Cardiac ventricle fibroblast (primary cell): ENCODE measurements around the gene ALKBH4. TPM values are rescaled to one million over a fixed set of nuclear protein-coding genes. Genes with fewer than 3 reads are reported as not detected.

Experiments
- total RNA-seq: library from RNA; depleted of rRNA; stranded (reverse); fragments of >200 nt; gene quantifications from 2 replicates; pipeline ENCODE4 v1.2.3, GENCODE V29; 2015

The ALKBH4 gene
- total RNA-seq: 12.0 and 17.9 TPM in 2 replicates

GRCh38 chr7:102464577-102465280 is at the start of gene ALKBH4, which contains the start of gene LRWD1:
TSS of gene ALKBH4 (minus strand) at chr7:102464863. CDS start at chr7:102464836, 27 bp downstream.
TSS of gene LRWD1 (plus strand) at chr7:102464984. CDS start at chr7:102465081, 97 bp downstream.

GRCh38 chr7:102478314-102479208 is 13.9 kb upstream of the ALKBH4 start, which contains the start of gene POLR2J:
TSS of gene POLR2J (minus strand) at chr7:102478922. CDS start at chr7:102478860, 62 bp downstream.

GRCh38 chr7:102433219-102434038 is 31.2 kb downstream of the ALKBH4 start, which contains the start of gene ORAI2:
TSS of gene ORAI2 (plus strand) at chr7:102433575. CDS start at chr7:102438957, 5,382 bp downstream.

Other genes starting within 250 kb of the ALKBH4 start
- 4.6 and 6.7 TPM in 2 replicates for gene SH2B2, start 178.0 kb downstream of the ALKBH4 start, total RNA-seq
- not detected in 2 replicates for gene SPDYE6, start 108.4 kb downstream of the ALKBH4 start, total RNA-seq
- gene PRKRIP1, start 68.5 kb downstream of the ALKBH4 start, total RNA-seq: 9.4 and 15.3 TPM in 2 replicates
- 27.7 and 42.7 TPM in 2 replicates for gene ORAI2, start 31.3 kb downstream of the ALKBH4 start, total RNA-seq
- gene LRWD1, start 121 bp upstream of the ALKBH4 start, total RNA-seq: 11.8 and 13.9 TPM in 2 replicates
- gene POLR2J, start 14.1 kb upstream of the ALKBH4 start, total RNA-seq: 20.0 and 21.8 TPM in 2 replicates
- gene RASA4B, start 52.9 kb upstream of the ALKBH4 start, total RNA-seq: 2.6 and 5.3 TPM in 2 replicates
- 0.54 and 3.1 TPM in 2 replicates for gene UPK3BL2, start 78.8 kb upstream of the ALKBH4 start, total RNA-seq
- not detected in 2 replicates for gene SPDYE2, start 86.4 kb upstream of the ALKBH4 start, total RNA-seq
- gene POLR2J3, start 107.7 kb upstream of the ALKBH4 start, total RNA-seq: 11.2 and 13.5 TPM in 2 replicates
- gene RASA4, start 151.9 kb upstream of the ALKBH4 start, total RNA-seq: 5.1 and 7.1 TPM in 2 replicates
- 16.7 and 20.5 TPM in 2 replicates for gene UPK3BL1, start 177.9 kb upstream of the ALKBH4 start, total RNA-seq
- gene SPDYE2B, start 185.5 kb upstream of the ALKBH4 start, total RNA-seq: not detected in 2 replicates
- gene POLR2J2, start 206.8 kb upstream of the ALKBH4 start, total RNA-seq: 1.5 and 2.1 TPM in 2 replicates